Stimulated activated CD4-positive, alpha-beta T cell treated with anti-CD3 and anti-CD28 coated beads, Interleukin-4, amount 100 ng/mL, for 24 hours (primary cell): Measurements from ENCODE around the gene DMWD.
A peak's percentile ranks its signal among the peaks of the same experiment; 100 is the strongest.
"Not testable (repeated sequence)": the region's sequence is repeated elsewhere in the genome, so short reads cannot be mapped to it uniquely, and the experiment has no call there.

ENCODE experiments used
- DNase-seq: peaks from one replicate; pipeline ENCODE4 v3.0.0-alpha.2; 2020

DMWD gene

GRCh38 chr19:45815481-45816216 is 23.0 kb upstream of the DMWD start:
- no peak for DNase-seq

- DNase-seq, result no peak
Measured at GRCh38 chr19:45814851-45815480, 22.3 kb upstream of the DMWD start, which contains the start of gene RSPH6A. TSS of gene RSPH6A (minus strand) at chr19:45815308. CDS start at chr19:45815176, 132 bp downstream.

GRCh38 chr19:45814166-45814780 is 21.6 kb upstream of the DMWD start:
- no peak for DNase-seq

- no peak for DNase-seq
Measured at GRCh38 chr19:45812297-45812696, 19.7 kb upstream of the DMWD start.

GRCh38 chr19:45809643-45810159 is 17.1 kb upstream of the DMWD start:
- no peak for DNase-seq

GRCh38 chr19:45805719-45806118 is 13.1 kb upstream of the DMWD start:
- no peak for DNase-seq

- no peak for DNase-seq
Measured at GRCh38 chr19:45804959-45805230, 12.2 kb upstream of the DMWD start.

- DNase-seq, result no peak
Measured at GRCh38 chr19:45804140-45804958, 11.7 kb upstream of the DMWD start.

- no peak for DNase-seq
Measured at GRCh38 chr19:45801603-45802175, 9.0 kb upstream of the DMWD start.

- no peak for DNase-seq
Measured at GRCh38 chr19:45800070-45800553, 7.5 kb upstream of the DMWD start.

- DNase-seq, result not testable (repeated sequence)
Measured at GRCh38 chr19:45799541-45799940, 6.9 kb upstream of the DMWD start.

GRCh38 chr19:45798995-45799517 is 6.4 kb upstream of the DMWD start:
- DNase-seq, result peak; percentile 64

- no peak for DNase-seq
Measured at GRCh38 chr19:45794627-45795026, 2.0 kb upstream of the DMWD start.

GRCh38 chr19:45793876-45794275 is 1.2 kb upstream of the DMWD start:
- no peak for DNase-seq

GRCh38 chr19:45793178-45793564 is 526 bp upstream of the DMWD start:
- no peak for DNase-seq

GRCh38 chr19:45791744-45792469 is 738 bp downstream of the DMWD start:
- DNase-seq, result peak; percentile 28

- DNase-seq, result no peak
Measured at GRCh38 chr19:45790942-45791341, 1.7 kb downstream of the DMWD start.

- DNase-seq, result no peak
Measured at GRCh38 chr19:45789035-45789786, 3.4 kb downstream of the DMWD start.

GRCh38 chr19:45786533-45786894 is 6.1 kb downstream of the DMWD start:
- no peak for DNase-seq

- no peak for DNase-seq
Measured at GRCh38 chr19:45785781-45786532, 6.7 kb downstream of the DMWD start.
